K562 (cell line): ENCODE data around the gene FAM227B. TPM values are rescaled to one million over a fixed set of nuclear protein-coding genes. Genes with fewer than 3 reads are reported as not detected.

Experiments
- ATAC-seq: fragments of 200-7000 bp; cut with Tn5 transposase; 3 replicates; pipeline ENCODE4 v1.9.1; 2020; ENCODE audit warnings: moderate library complexity
- BruUV-seq: library from RNA; stranded (reverse); fragments of 400-500 nt; replicated peaks from 2 replicates; lab custom pipeline; 2021; lab: Mats Ljungman, UMichigan
- CTCF ChIA-PET: fragments of 300-600 bp; formaldehyde crosslinking; extraction: SDS; loops from one replicate; lab custom pipeline; 2021; ENCODE audit warnings: low intra/inter-chr PET ratio; lab: Yijun Ruan, JAX
- POLR2A ChIA-PET: fragments of 300-600, 350-650 bp; sonication (Branson Sonifier 250); formaldehyde crosslinking; extraction: SDS; loops from one replicate; lab custom pipeline; 2021; ENCODE audit warnings: antibody characterized with exemption, inconsistent platforms; lab: Yijun Ruan, JAX
- DNase-seq, 4 experiments: peaks; one replicate each; pipeline versions ENCODE4 v3.0.0 to v3.0.0-alpha.2; 2011 to 2018; ENCODE audit warnings: low spot score in 3 of 4, mixed read lengths in 3 of 4; ENCODE audit errors: extremely low read depth in 1 of 4
- FAIRE-seq: peaks from 2 replicates; lab custom pipeline; 2011; peaks lifted over from hg19 to GRCh38; lab: Jason Lieb, UNC
- H2AFZ ChIP-seq: 2 replicates; pipeline ENCODE4 v1.6.0; 2011; ENCODE audit warnings: low read depth, low read length, control low read depth, inconsistent platforms
- H3K27ac ChIP-seq: fragments of 200-600 bp; 3 replicates; pipeline ENCODE4 v1.8.0; 2011; ENCODE audit warnings: low read depth, mild to moderate bottlenecking, control low read depth, inconsistent platforms, low read length, moderate library complexity, mixed read lengths; ENCODE audit errors: extremely low read depth
- H3K27me3 ChIP-seq, 2 experiments: fragments of 300-600 bp in 1 of 2; 2 replicates in 1 of 2; 3 replicates in 1 of 2; pipeline versions ENCODE4 v1.6.0 to v1.8.0; 2011; ENCODE audit warnings: inconsistent platforms in 2 of 2, low read length in 2 of 2, mild to moderate bottlenecking in 1 of 2, mixed read lengths in 1 of 2, moderate library complexity in 1 of 2; ENCODE audit not compliant: control insufficient read depth in 2 of 2, insufficient read depth in 2 of 2
- H3K36me3 ChIP-seq: fragments of 300-600 bp; 3 replicates; pipeline ENCODE4 v1.8.0; 2011; ENCODE audit warnings: mild to moderate bottlenecking, low read length, inconsistent platforms; ENCODE audit not compliant: control insufficient read depth, insufficient read depth
- H3K4me1 ChIP-seq, 2 experiments: fragments of 200-600 bp in 1 of 2; replicated peaks in 1 of 2; 2 replicates in 1 of 2; 3 replicates in 1 of 2; pipeline versions ENCODE4 v1.5.1 to v1.8.0; 2011; ENCODE audit warnings: inconsistent platforms in 2 of 2, low read length in 2 of 2, mild to moderate bottlenecking in 1 of 2, mixed read lengths in 1 of 2, moderate library complexity in 1 of 2; ENCODE audit not compliant: control insufficient read depth in 2 of 2, insufficient read depth in 2 of 2
- H3K4me2 ChIP-seq: 2 replicates; pipeline ENCODE4 v1.6.1; 2011; ENCODE audit warnings: low read length, control low read depth, inconsistent platforms, mixed read lengths; ENCODE audit not compliant: insufficient read depth
- H3K4me3 ChIP-seq: fragments of 200-600 bp; sonication (generic), shearing (Covaris generic); 2 replicates; pipeline ENCODE4 v1.5.1; 2016; ENCODE audit warnings: control low read depth, inconsistent platforms
- H3K79me2 ChIP-seq: fragments of 200-600 bp; 3 replicates; pipeline ENCODE4 v1.8.0; 2011; ENCODE audit warnings: low read length, inconsistent platforms; ENCODE audit not compliant: control insufficient read depth, insufficient read depth
- H3K9ac ChIP-seq, 2 experiments: 2 replicates each; pipeline versions ENCODE4 v1.6.0 to v1.6.1; 2011; ENCODE audit warnings: low read depth in 2 of 2, low read length in 2 of 2, control low read depth in 1 of 2, inconsistent platforms in 1 of 2, mild to moderate bottlenecking in 1 of 2, mixed read lengths in 1 of 2; ENCODE audit not compliant: insufficient read depth in 1 of 2
- H3K9me1 ChIP-seq: one replicate; pipeline ENCODE4 v1.6.0; 2011; ENCODE audit warnings: inconsistent platforms, mild to moderate bottlenecking, low read length, moderate library complexity; ENCODE audit not compliant: control insufficient read depth, insufficient read depth
- H3K9me3 ChIP-seq: replicated peaks from 2 replicates; pipeline ENCODE4 v1.5.1; 2011; ENCODE audit warnings: low read depth, low read length, inconsistent platforms; ENCODE audit not compliant: control insufficient read depth, insufficient read depth
- H4K20me1 ChIP-seq: replicated peaks from 2 replicates; pipeline ENCODE4 v1.6.1; 2011; ENCODE audit warnings: low read length, inconsistent platforms, mixed read lengths; ENCODE audit not compliant: control insufficient read depth, insufficient read depth
- ATF1 ChIP-seq, 2 experiments: fragments of 450-650 bp in 1 of 2; IDR thresholded peaks; 2 replicates each; pipeline ENCODE4 v1.6.1; 2016; ENCODE audit warnings: missing compliant biosample characterization in 1 of 2, missing genetic modification characterization in 1 of 2
- ATF6 ChIP-seq: sonication (generic); formaldehyde crosslinking; IDR thresholded peaks from 2 replicates; pipeline ENCODE4 v1.4.0; 2020; ENCODE audit warnings: mild to moderate bottlenecking, missing genetic modification reagents
- BRD9 ChIP-seq: fragments of 450-650 bp; IDR thresholded peaks from 2 replicates; pipeline ENCODE4 v1.6.1; 2018; ENCODE audit warnings: low read depth; ENCODE audit not compliant: partially characterized antibody
- HDAC1 ChIP-seq, 2 experiments: fragments of 450-650 bp; IDR thresholded peaks; 2 replicates each; pipeline ENCODE4 v1.6.1; 2016 to 2017; ENCODE audit warnings: inconsistent platforms in 1 of 2, mild to moderate bottlenecking in 1 of 2, moderate library complexity in 1 of 2
- LCOR ChIP-seq: sonication (generic); formaldehyde crosslinking; IDR thresholded peaks from 2 replicates; pipeline ENCODE4 v1.8.0; 2022; ENCODE audit warnings: mild to moderate bottlenecking, missing genetic modification reagents
- MBD2 ChIP-seq: sonication (generic); IDR thresholded peaks from 2 replicates; pipeline ENCODE4 v1.6.1; 2016; ENCODE audit warnings: low read depth, borderline replicate concordance
- NR2F6 ChIP-seq: fragments of 450-650 bp; formaldehyde crosslinking; IDR thresholded peaks from 2 replicates; pipeline ENCODE4 v1.4.0; 2020; ENCODE audit warnings: mild to moderate bottlenecking
- TARDBP ChIP-seq: fragments of 450-650 bp; IDR thresholded peaks from 2 replicates; pipeline ENCODE4 v1.6.1; 2016
- ZNF253 ChIP-seq: fragments of 250-450 bp; sonication (Bioruptor Pico); conservative IDR thresholded peaks from 2 replicates; pipeline ENCODE4 v1.6.1; 2021; ENCODE audit warnings: mild to moderate bottlenecking
- ZNF449 ChIP-seq: fragments of 250-450 bp; sonication (Bioruptor Pico); IDR thresholded peaks from 2 replicates; pipeline ENCODE4 v1.8.0; 2022; ENCODE audit warnings: moderate library complexity, mild to moderate bottlenecking, inconsistent platforms
- WGBS: fragments of 100-300 bp; shearing (Covaris generic); methylation state at CpG from one replicate; pipeline ENCODE4 v1.1.6; 2016; ENCODE audit warnings: low coverage, mixed read lengths; ENCODE audit not compliant: insufficient coverage; ENCODE audit errors: missing lambda C conversion rate; 5-methylcytosine and 5-hydroxymethylcytosine counted together
- in situ Hi-C: fragments of 300-500 bp; cut with MboI; formaldehyde crosslinking; loops from 4 replicates; pipeline ENCODE4 v1.15.0; 2018; ENCODE audit warnings: inconsistent platforms, mixed read lengths
- intact Hi-C: fragments of 100-400 bp; cut with micrococcal nuclease; formaldehyde crosslinking; loops from 2 replicates; pipeline ENCODE4 v1.14.2; 2022
- polyA plus RNA-seq, 8 experiments: library from polyadenylated mRNA; depleted of rRNA in 4 of 8; stranded (reverse) in 5 of 8; unstranded in 3 of 8; fragments of >200 nt; fragmentation: Nextera tagmentation in 2 of 8; fragmentation: Illumina TruSeq in 1 of 8; extraction: Ambion mirVana in 2 of 8; extraction: Trizol in 1 of 8; gene quantifications; 2 replicates each; pipeline versions ENCODE4 v1.2.1 to v1.2.3, GENCODE V29; 2011 to 2014; ENCODE audit warnings: inconsistent platforms in 1 of 8, missing spikeins in 1 of 8
- total RNA-seq, 7 experiments: library from RNA; depleted of rRNA in 6 of 7; stranded (reverse); fragments of >200 nt in 6 of 7; fragmentation: Illumina TruSeq in 2 of 7; extraction: Trizol in 2 of 7; gene quantifications; 2 replicates each; pipeline versions ENCODE4 v1.2.1 to v1.2.3, GENCODE V29; 2011 to 2021; ENCODE audit warnings: low replicate concordance in 1 of 7

The FAM227B gene
- total and polyA plus RNA-seq, 9 of the 15 experiments (the other 6 are each of a cell fraction or from before 2014, with no cell fraction given), result 5.1 to 12.5 (median 11.2) TPM

- no peak overlapping the region for H3K27ac ChIP-seq
- no peaks in the 10 kb centered on the region for H3K4me1 ChIP-seq
- no peak for TF ChIP-seq ATF1 (CRISPR knock-in tag; IDR thresholded peaks at IDR 0.05)
- no peak for TF ChIP-seq ATF1 (tag; IDR thresholded peaks at IDR 0.05)
- TF ChIP-seq BRD9, result no peak
- no peak for TF ChIP-seq MBD2
- no peak for TF ChIP-seq HDAC1 (IDR thresholded peaks at IDR 0.05)
- no peak for TF ChIP-seq ZNF449 (CRISPR knock-in tag)
- no peak for TF ChIP-seq ZNF253 (CRISPR knock-in tag)
- no peak for TF ChIP-seq NR2F6 (CRISPR knock-in tag)
- TF ChIP-seq TARDBP, result no peak
- TF ChIP-seq LCOR (CRISPR knock-in tag), result no peak
- no peak for TF ChIP-seq ATF6 (CRISPR knock-in tag)
- no peaks in the 10 kb centered on the region for H3K36me3 ChIP-seq
- H3K9me1 ChIP-seq, result no peaks in the 10 kb centered on the region
- in situ Hi-C loops (no loop called here), intact Hi-C loops (no loop called here)
- ATAC-seq (no peak), FAIRE-seq (no peak), DNase-seq (no peak)
- ChIA-PET CTCF (no interaction called here), POLR2A (no interaction called here)
- no peak overlapping the region for H3K9ac ChIP-seq
- H3K4me2 ChIP-seq, result no peak overlapping the region
- no peak overlapping the region for H3K4me3 ChIP-seq
- no peaks in the 10 kb centered on the region for H3K9me3 ChIP-seq
- no TSS peak for BruUV-seq
- no peaks in the 10 kb centered on the region for H3K79me2 ChIP-seq
- H4K20me1 ChIP-seq, result no peaks in the 10 kb centered on the region
- WGBS, result 0% methylated on average over 1 of the region's 1 CpG
- no peaks in the 10 kb centered on the region for H3K27me3 ChIP-seq
- no peak overlapping the region for H2AFZ ChIP-seq
Observed at GRCh38 chr15:49466119-49466518, 154.5 kb downstream of the FAM227B start.
